ENCODE data around the gene ASB18. TPM values are rescaled to one million over a fixed set of nuclear protein-coding genes. Genes with fewer than 3 reads are reported as not detected.

Gene ASB18
- total and polyA plus RNA-seq, 10 of the 15 experiments (the other 5 are each of a cell fraction or from before 2014, with no cell fraction given), result not detected

DNA sequence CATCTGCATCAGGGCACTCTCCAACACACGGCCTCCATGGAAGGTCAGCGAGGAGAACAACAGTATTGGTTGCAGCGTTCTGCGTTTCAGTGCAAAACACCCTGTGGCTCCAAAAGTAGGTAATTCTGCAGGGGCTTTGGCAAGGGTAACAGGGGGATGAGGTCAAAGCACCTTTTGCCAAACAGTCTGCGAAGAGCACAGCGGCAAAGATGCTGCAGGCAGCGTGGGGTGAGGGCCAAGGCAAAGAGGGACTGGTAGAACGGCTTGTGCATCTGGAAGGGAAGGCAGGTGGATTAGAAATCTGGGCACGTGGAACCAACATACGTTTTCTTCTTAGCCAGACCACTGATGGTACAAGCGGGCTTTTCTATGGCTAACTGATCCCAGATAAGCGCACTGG, 69.4 kb downstream of the ASB18 start (continued):
- TF ChIP-seq, protein P1, sequence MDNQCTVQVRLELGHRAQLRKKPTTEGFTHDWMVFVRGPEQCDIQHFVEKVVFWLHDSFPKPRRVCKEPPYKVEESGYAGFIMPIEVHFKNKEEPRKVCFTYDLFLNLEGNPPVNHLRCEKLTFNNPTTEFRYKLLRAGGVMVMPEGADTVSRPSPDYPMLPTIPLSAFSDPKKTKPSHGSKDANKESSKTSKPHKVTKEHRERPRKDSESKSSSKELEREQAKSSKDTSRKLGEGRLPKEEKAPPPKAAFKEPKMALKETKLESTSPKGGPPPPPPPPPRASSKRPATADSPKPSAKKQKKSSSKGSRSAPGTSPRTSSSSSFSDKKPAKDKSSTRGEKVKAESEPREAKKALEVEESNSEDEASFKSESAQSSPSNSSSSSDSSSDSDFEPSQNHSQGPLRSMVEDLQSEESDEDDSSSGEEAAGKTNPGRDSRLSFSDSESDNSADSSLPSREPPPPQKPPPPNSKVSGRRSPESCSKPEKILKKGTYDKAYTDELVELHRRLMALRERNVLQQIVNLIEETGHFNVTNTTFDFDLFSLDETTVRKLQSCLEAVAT (IDR thresholded peaks at IDR 0.05), result no peak

DNA sequence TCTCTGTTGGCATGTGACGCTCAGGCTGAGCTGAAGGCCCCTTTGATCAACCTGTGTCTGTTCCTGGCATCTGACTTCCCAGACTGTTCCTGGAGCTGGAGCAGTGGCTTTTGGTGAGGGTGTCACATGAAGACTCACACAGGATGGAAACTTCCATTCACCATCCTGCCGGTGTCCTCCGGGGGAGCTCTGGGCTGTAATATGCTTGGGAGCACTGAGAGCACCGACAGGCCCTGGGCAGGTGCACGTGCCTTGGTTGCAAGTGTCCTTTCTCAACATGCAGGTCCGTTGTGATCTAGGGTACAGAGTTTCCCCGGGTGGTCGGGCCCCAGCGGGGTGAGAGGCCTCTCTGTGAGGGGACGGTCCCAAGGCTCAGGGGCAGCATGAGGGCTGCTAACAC, 71.2 kb downstream of the ASB18 start:
- BruUV-seq (replicated peaks), result no TSS peak
- Histone ChIP-seq H3K4me3 (no peak overlapping the region), H3K4me2 (ENCODE audit: control insufficient read depth, insufficient read depth) (no peak overlapping the region), H4K20me1 (ENCODE audit: control insufficient read depth, insufficient read depth) (no peaks in the 10 kb centered on the region), H3K9me3 (replicated peaks; ENCODE audit: control insufficient read depth, insufficient read depth, low read length) (no peaks in the 10 kb centered on the region), H3K79me2 (ENCODE audit: control insufficient read depth, insufficient read depth, low read length) (no peaks in the 10 kb centered on the region), H3K4me1 (ENCODE audit: control insufficient read depth, insufficient read depth, low read length) (no peaks in the 10 kb centered on the region), H3K9ac (ENCODE audit: control insufficient read depth, insufficient read depth, low read length) (no peak overlapping the region), H3K27ac (ENCODE audit: control insufficient read depth, insufficient read depth) (no peak overlapping the region), H3K36me3 (ENCODE audit: control insufficient read depth in 2 of 2, insufficient read depth in 2 of 2, low read length in 1 of 2) (no peaks in the 10 kb centered on the region), H3K27me3 (replicated peaks in 1 of 2; ENCODE audit: control insufficient read depth in 2 of 2, insufficient read depth in 2 of 2, low read length in 1 of 2) (no peaks in the 10 kb centered on the region; a peak in 1 of 4 replicates), H2AFZ (ENCODE audit: control insufficient read depth, low read depth, low read length) (no peak overlapping the region)
- ChIA-PET CTCF (interaction anchor here (0.8 to 1.2 kb wide), 2 partner anchors 11 to 427 kb away, joined by 3 to 4 read pairs; no protein-coding TSS in a partner anchor), RAD21 (ENCODE audit: unreplicated experiment) (no interaction called here), POLR2A (no interaction called here), SMC1A (ENCODE audit: uncharacterized antibody, unreplicated experiment) (no interaction called here)
- FAIRE-seq (no peak), ATAC-seq (no peak), DNase-seq (ENCODE audit: low read depth, low spot score) (no peak)
- in situ Hi-C loops (cut with MboI), result no loop called here
- WGBS (ENCODE audit: insufficient coverage, insufficient replicate concordance, low lambda C conversion rate, missing lambda C conversion rate), result 36% methylated on average over 10 of the region's 10 CpGs
- intact Hi-C loops (cut with micrococcal nuclease; ENCODE audit: unreplicated experiment), result no loop called here
- TF ChIP-seq POLR2A (IDR thresholded peaks at IDR 0.05; ENCODE audit: low read depth, low read length) (no peak), NRF1 (conservative IDR thresholded peaks at IDR 0.05; ENCODE audit: low read depth, low read length) (no peak), ZZZ3 (IDR thresholded peaks at IDR 0.05; ENCODE audit: control insufficient read depth, insufficient read length, low read depth) (no peak), POLR2AphosphoS2 (IDR thresholded peaks at IDR 0.05; ENCODE audit: low read depth, low read length) (no peak), TCF7 (IDR thresholded peaks at IDR 0.05; ENCODE audit: borderline replicate concordance) (no peak), RELA (IDR thresholded peaks at IDR 0.05; ENCODE audit: borderline replicate concordance, partially characterized antibody) (no peak), CHD2 (IDR thresholded peaks at IDR 0.05; ENCODE audit: borderline replicate concordance, low read depth, low read length) (no peak), HDGF (IDR thresholded peaks at IDR 0.05) (no peak), RB1 (IDR thresholded peaks at IDR 0.05; ENCODE audit: borderline replicate concordance) (no peak), SUZ12 (IDR thresholded peaks at IDR 0.05; ENCODE audit: unreplicated experiment) (no peak), SRF (IDR thresholded peaks at IDR 0.05; ENCODE audit: low read depth in 2 of 2, low read length in 2 of 2) (no peak), TAF1 (IDR thresholded peaks at IDR 0.05; ENCODE audit: borderline replicate concordance, low read depth, low read length) (no peak)
- TF ChIP-seq, protein P2, sequence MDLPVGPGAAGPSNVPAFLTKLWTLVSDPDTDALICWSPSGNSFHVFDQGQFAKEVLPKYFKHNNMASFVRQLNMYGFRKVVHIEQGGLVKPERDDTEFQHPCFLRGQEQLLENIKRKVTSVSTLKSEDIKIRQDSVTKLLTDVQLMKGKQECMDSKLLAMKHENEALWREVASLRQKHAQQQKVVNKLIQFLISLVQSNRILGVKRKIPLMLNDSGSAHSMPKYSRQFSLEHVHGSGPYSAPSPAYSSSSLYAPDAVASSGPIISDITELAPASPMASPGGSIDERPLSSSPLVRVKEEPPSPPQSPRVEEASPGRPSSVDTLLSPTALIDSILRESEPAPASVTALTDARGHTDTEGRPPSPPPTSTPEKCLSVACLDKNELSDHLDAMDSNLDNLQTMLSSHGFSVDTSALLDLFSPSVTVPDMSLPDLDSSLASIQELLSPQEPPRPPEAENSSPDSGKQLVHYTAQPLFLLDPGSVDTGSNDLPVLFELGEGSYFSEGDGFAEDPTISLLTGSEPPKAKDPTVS (IDR thresholded peaks at IDR 0.05; ENCODE audit: low read depth, low read length), result no peak
- TF ChIP-seq, protein P3, sequence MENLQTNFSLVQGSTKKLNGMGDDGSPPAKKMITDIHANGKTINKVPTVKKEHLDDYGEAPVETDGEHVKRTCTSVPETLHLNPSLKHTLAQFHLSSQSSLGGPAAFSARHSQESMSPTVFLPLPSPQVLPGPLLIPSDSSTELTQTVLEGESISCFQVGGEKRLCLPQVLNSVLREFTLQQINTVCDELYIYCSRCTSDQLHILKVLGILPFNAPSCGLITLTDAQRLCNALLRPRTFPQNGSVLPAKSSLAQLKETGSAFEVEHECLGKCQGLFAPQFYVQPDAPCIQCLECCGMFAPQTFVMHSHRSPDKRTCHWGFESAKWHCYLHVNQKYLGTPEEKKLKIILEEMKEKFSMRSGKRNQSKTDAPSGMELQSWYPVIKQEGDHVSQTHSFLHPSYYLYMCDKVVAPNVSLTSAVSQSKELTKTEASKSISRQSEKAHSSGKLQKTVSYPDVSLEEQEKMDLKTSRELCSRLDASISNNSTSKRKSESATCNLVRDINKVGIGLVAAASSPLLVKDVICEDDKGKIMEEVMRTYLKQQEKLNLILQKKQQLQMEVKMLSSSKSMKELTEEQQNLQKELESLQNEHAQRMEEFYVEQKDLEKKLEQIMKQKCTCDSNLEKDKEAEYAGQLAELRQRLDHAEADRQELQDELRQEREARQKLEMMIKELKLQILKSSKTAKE (IDR thresholded peaks at IDR 0.05; ENCODE audit: low read depth, poor library complexity, severe bottlenecking), result no peak

All from GM12878 (cell line).